ENCODE data around the gene PPM1E. TPM values are rescaled to one million over a fixed set of nuclear protein-coding genes. Genes with fewer than 3 reads are reported as not detected.

The PPM1E gene
- total RNA-seq, 1 experiment from 2014 or later, result 7.1 TPM

DNA sequence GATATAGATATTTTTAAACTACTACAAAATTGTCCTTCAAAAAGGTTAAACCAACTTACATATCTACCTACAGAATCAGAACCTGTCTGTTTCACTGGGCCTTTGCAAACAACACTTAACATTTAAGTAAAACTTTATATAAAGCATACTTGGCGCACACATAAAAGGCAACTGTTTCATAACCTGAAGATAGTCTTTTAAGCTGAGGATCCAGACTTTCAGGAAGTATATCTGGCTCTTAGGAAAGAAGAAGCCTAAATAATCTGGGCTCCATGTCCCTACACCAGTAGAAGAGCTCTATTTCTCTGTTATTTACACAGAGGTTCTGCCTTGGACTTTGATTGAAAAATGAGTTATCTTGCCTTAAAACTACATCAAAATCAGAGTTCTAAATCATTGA, 275.2 kb downstream of the PPM1E start:
- H4K8ac ChIP-seq (replicated peaks; ENCODE audit: insufficient read length, low read depth, low read length), result no peak overlapping the region
- H3K56ac ChIP-seq (ENCODE audit: insufficient read length, low read depth, low read length), result no peak overlapping the region
- H3K27me3 Mint-ChIP-seq (ENCODE audit: low read depth), result no peaks in the 10 kb centered on the region
- no peaks in the 10 kb centered on the region for H3K79me2 ChIP-seq (ENCODE audit: insufficient read depth, low read length)
- no peak overlapping the region for H2BK15ac ChIP-seq (ENCODE audit: low read depth, low read length)
- no peak overlapping the region for H2BK120ac ChIP-seq (ENCODE audit: low read depth, low read length, poor library complexity, severe bottlenecking)
- no peaks in the 10 kb centered on the region for H4K20me1 ChIP-seq (ENCODE audit: control insufficient read depth, insufficient read depth, insufficient read length)
- H4K91ac ChIP-seq (ENCODE audit: insufficient read length, low read depth, low read length), result no peak overlapping the region
- H3K9me3 ChIP-seq (ENCODE audit: control insufficient read depth, low read depth, low read length), result no peaks in the 10 kb centered on the region
- no peak overlapping the region for H2BK5ac ChIP-seq (ENCODE audit: insufficient read length, low read length)
- H3K4me3 Mint-ChIP-seq, result no peak overlapping the region
- no peak overlapping the region for H3K23ac ChIP-seq (ENCODE audit: insufficient read length, low read depth, low read length)
- no peak overlapping the region for H3K4me2 ChIP-seq (ENCODE audit: insufficient read depth, insufficient read length, low read length)
- H3K27ac Mint-ChIP-seq, result no peak overlapping the region
- no peak overlapping the region for H2AFZ ChIP-seq (ENCODE audit: low read length)
- peaks cover 4 to 17% (median 7%) of the 10 kb centered on the region in 3 experiments; a peak in 6 of 7 replicates for H3K36me3 Mint-ChIP-seq (ENCODE audit: insufficient read depth in 1 of 3, low read depth in 3 of 3)
- no peak overlapping the region for H3T11ph ChIP-seq (ENCODE audit: low read length)
- no peak overlapping the region for H2AK5ac ChIP-seq (ENCODE audit: insufficient read length, low read length)
- H3K9me3 Mint-ChIP-seq, result no peaks in the 10 kb centered on the region
- H3K4ac ChIP-seq (ENCODE audit: low read depth, low read length), result no peak overlapping the region
- no peaks in the 10 kb centered on the region for H3K4me1 Mint-ChIP-seq
- H3K9ac ChIP-seq (ENCODE audit: extremely low read depth, insufficient read length, low read length), result no peak overlapping the region
- no CpG with 5 or more reads among the region's 1 CpG for WGBS (ENCODE audit: extremely low coverage, insufficient read length, low lambda C conversion rate)
- no peak overlapping the region for H3K18ac ChIP-seq (ENCODE audit: insufficient read length, low read depth, low read length)
- H3K14ac ChIP-seq (ENCODE audit: insufficient read depth, low read length), result no peak overlapping the region
- no peaks in the 10 kb centered on the region for H3K4me1 ChIP-seq (ENCODE audit: insufficient read depth, low read length)
- DNase-seq, result no peak
- H2BK12ac ChIP-seq (ENCODE audit: insufficient read length, low read depth, low read length), result no peak overlapping the region
- no peaks in the 10 kb centered on the region for H3K27me3 ChIP-seq (ENCODE audit: insufficient read depth, low read length)
- H3K23me2 ChIP-seq (ENCODE audit: insufficient read length, low read depth, low read length, poor library complexity, severe bottlenecking), result no peaks in the 10 kb centered on the region
- H2BK20ac ChIP-seq (ENCODE audit: low read depth, low read length, poor library complexity, severe bottlenecking), result no peak overlapping the region
- no peaks in the 10 kb centered on the region for H3K79me1 ChIP-seq (ENCODE audit: insufficient read depth, low read depth, low read length, poor library complexity, severe bottlenecking)
- TF ChIP-seq, protein P1, sequence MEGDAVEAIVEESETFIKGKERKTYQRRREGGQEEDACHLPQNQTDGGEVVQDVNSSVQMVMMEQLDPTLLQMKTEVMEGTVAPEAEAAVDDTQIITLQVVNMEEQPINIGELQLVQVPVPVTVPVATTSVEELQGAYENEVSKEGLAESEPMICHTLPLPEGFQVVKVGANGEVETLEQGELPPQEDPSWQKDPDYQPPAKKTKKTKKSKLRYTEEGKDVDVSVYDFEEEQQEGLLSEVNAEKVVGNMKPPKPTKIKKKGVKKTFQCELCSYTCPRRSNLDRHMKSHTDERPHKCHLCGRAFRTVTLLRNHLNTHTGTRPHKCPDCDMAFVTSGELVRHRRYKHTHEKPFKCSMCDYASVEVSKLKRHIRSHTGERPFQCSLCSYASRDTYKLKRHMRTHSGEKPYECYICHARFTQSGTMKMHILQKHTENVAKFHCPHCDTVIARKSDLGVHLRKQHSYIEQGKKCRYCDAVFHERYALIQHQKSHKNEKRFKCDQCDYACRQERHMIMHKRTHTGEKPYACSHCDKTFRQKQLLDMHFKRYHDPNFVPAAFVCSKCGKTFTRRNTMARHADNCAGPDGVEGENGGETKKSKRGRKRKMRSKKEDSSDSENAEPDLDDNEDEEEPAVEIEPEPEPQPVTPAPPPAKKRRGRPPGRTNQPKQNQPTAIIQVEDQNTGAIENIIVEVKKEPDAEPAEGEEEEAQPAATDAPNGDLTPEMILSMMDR (conservative IDR thresholded peaks at IDR 0.05), result no peak
- H4K5ac ChIP-seq (ENCODE audit: insufficient read length, low read depth, low read length), result no peak overlapping the region
- no peak overlapping the region for H3K27ac ChIP-seq (ENCODE audit: insufficient read length, low read depth, low read length)

Other genes with a start within 250 kb of the PPM1E start
- 20.7 and 31.2 TPM in 2 replicates for gene MTMR4, start 241.2 kb upstream of the PPM1E start, total RNA-seq (2021)
- gene TEX14, start 63.8 kb upstream of the PPM1E start, total RNA-seq (2021), result 0.31 and 0.55 TPM in 2 replicates
- 11.3 and 16.3 TPM in 2 replicates for gene RAD51C, start 63.3 kb upstream of the PPM1E start, total RNA-seq (2021)

All from H9 (cell line).